ENCODE results near the gene DTNA.

The DTNA gene

DNA sequence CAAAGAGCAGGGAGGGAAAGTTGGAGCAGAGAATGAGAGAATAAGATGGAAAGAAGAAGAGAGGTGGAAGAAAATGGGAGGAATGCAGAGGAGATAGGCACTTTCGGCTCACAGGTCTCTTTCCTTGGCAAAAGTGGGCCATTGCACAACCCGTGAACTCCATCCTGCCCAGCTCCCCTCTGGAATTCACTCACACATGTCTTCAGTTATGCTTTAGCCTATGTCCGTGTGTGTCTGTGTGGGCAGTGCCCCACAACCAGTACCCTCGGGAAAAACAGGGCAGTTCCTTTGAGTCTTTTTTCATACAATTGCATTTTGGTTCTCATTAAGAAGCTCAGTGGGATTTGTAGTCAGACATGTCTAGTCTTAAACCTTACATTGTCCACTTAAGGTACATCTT lies 34.5 kb downstream of the DTNA start:
- no peak overlapping the region for H3K4me3 ChIP-seq (ENCODE audit: severe bottlenecking)
- DNase-seq (ENCODE audit: low spot score), result no peak
- no peak overlapping the region for H3K27ac ChIP-seq (ENCODE audit: poor library complexity, severe bottlenecking)
- H3K9me3 ChIP-seq (ENCODE audit: severe bottlenecking), result no peaks in the 10 kb centered on the region
- H3K27me3 ChIP-seq (ENCODE audit: insufficient read depth, poor library complexity, severe bottlenecking), result no peaks in the 10 kb centered on the region
- TF ChIP-seq, protein P1, sequence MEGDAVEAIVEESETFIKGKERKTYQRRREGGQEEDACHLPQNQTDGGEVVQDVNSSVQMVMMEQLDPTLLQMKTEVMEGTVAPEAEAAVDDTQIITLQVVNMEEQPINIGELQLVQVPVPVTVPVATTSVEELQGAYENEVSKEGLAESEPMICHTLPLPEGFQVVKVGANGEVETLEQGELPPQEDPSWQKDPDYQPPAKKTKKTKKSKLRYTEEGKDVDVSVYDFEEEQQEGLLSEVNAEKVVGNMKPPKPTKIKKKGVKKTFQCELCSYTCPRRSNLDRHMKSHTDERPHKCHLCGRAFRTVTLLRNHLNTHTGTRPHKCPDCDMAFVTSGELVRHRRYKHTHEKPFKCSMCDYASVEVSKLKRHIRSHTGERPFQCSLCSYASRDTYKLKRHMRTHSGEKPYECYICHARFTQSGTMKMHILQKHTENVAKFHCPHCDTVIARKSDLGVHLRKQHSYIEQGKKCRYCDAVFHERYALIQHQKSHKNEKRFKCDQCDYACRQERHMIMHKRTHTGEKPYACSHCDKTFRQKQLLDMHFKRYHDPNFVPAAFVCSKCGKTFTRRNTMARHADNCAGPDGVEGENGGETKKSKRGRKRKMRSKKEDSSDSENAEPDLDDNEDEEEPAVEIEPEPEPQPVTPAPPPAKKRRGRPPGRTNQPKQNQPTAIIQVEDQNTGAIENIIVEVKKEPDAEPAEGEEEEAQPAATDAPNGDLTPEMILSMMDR (IDR thresholded peaks at IDR 0.05; ENCODE audit: poor library complexity, severe bottlenecking), result no peak
- H3K36me3 ChIP-seq (ENCODE audit: low read depth), result no peaks in the 10 kb centered on the region
- no peaks in the 10 kb centered on the region for H3K4me1 ChIP-seq (ENCODE audit: insufficient read depth, poor library complexity, severe bottlenecking)
- no peak for ATAC-seq (ENCODE audit: low read depth)

DNA sequence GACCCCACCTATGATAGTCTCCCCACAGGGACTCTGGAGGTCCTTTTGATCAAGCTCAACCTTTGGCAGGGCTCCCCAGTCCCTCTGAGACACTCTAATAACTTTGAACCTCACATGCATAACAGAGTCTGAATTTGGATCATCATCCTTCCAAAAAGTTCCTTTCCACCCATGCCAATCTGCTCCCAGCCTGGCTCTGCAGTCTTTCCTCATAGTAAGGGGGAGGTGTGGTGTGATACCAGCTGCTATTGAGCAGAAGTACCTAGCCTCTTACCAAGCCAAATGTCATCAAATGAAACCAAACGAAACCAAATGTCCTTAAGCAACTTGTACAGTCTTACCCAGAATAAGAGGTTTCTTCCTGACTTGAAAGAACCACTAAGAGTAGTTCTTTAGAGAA lies 36.5 kb downstream of the DTNA start:
- DNase-seq (ENCODE audit: low spot score), result no peak
- H3K27ac ChIP-seq (ENCODE audit: poor library complexity, severe bottlenecking), result no peak overlapping the region
- no peaks in the 10 kb centered on the region for H3K36me3 ChIP-seq (ENCODE audit: low read depth)
- TF ChIP-seq, protein P1 (IDR thresholded peaks at IDR 0.05; ENCODE audit: poor library complexity, severe bottlenecking), result no peak
- no peak overlapping the region for H3K4me3 ChIP-seq (ENCODE audit: severe bottlenecking)
- H3K27me3 ChIP-seq (ENCODE audit: insufficient read depth, poor library complexity, severe bottlenecking), result no peaks in the 10 kb centered on the region
- no peaks in the 10 kb centered on the region for H3K4me1 ChIP-seq (ENCODE audit: insufficient read depth, poor library complexity, severe bottlenecking)
- no peak for ATAC-seq (ENCODE audit: low read depth)
- H3K9me3 ChIP-seq (ENCODE audit: severe bottlenecking), result no peaks in the 10 kb centered on the region

DNA sequence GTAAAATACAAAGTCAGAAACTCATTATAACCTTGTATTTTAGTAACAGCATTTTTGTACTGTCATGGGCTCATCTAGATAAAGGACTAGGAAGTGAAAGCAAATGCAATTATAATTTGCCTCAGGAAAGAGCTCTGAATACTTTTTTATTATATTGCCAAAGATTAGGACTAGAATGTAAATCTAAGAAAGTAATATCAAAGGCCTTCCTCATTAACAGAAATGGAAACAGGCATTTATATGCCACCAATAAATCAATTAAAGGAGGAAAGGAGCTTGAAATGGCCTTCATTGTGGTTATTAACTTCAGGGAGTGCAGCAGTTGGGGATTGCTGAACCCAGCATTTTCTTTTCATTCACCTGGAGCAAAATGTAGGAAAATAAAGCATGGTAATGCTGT lies 39.6 kb downstream of the DTNA start:
- H3K9me3 ChIP-seq (ENCODE audit: severe bottlenecking), result no peaks in the 10 kb centered on the region
- TF ChIP-seq, protein P1 (IDR thresholded peaks at IDR 0.05; ENCODE audit: poor library complexity, severe bottlenecking), result no peak
- H3K27ac ChIP-seq (ENCODE audit: poor library complexity, severe bottlenecking), result no peak overlapping the region
- DNase-seq (ENCODE audit: low spot score) (no peak), ATAC-seq (ENCODE audit: low read depth) (no peak)
- H3K27me3 ChIP-seq (ENCODE audit: insufficient read depth, poor library complexity, severe bottlenecking), result no peaks in the 10 kb centered on the region
- no peaks in the 10 kb centered on the region for H3K36me3 ChIP-seq (ENCODE audit: low read depth)
- H3K4me3 ChIP-seq (ENCODE audit: severe bottlenecking), result no peak overlapping the region
- H3K4me1 ChIP-seq (ENCODE audit: insufficient read depth, poor library complexity, severe bottlenecking), result no peaks in the 10 kb centered on the region

DNA sequence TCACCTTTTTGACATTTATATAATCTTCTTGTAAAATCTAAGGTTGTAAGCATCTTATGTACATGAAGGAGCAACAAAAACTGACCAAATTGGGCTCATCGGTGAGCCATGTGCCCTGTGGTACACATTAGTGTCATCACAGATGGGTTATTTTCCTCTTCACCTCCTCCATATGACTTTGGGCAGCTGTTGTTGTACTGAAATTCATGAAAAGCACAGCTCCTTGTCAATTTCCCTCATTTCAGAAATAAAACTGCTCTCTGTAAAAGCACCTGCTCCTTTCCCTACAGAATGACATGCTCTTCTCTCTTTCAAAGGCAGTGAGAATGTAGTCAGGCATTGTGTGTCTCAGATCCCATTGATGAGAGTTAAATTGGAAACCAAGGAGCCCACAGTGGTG lies 42.0 kb downstream of the DTNA start:
- TF ChIP-seq, protein P1 (IDR thresholded peaks at IDR 0.05; ENCODE audit: poor library complexity, severe bottlenecking), result no peak
- Histone ChIP-seq H3K4me3 (ENCODE audit: severe bottlenecking) (no peak overlapping the region), H3K4me1 (ENCODE audit: insufficient read depth, poor library complexity, severe bottlenecking) (no peaks in the 10 kb centered on the region), H3K27me3 (ENCODE audit: insufficient read depth, poor library complexity, severe bottlenecking) (no peaks in the 10 kb centered on the region), H3K9me3 (ENCODE audit: severe bottlenecking) (no peaks in the 10 kb centered on the region), H3K27ac (ENCODE audit: poor library complexity, severe bottlenecking) (no peak overlapping the region), H3K36me3 (ENCODE audit: low read depth) (no peaks in the 10 kb centered on the region)
- DNase-seq (ENCODE audit: low spot score), result no peak
- ATAC-seq (ENCODE audit: low read depth), result no peak

DNA sequence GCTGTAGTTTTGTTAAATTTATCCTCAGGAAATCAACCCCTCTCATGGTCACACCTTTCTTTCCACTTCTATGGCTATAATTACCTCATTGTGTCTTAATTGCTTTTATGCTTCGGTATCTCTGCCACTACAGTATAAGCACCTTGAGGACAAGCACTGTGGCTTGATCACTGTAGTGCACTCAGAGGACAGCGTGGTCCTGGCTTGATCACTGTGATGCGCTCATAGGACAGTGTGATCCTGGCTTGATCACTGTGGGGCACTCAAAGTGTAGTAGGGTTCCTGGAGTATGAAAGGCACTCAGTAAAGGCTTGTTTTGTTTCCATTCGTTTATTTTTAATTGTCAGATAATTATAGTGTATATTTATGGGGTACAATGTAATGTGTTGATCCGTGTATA lies 44.2 kb downstream of the DTNA start:
- Histone ChIP-seq H3K9me3 (ENCODE audit: severe bottlenecking) (no peaks in the 10 kb centered on the region), H3K4me1 (ENCODE audit: insufficient read depth, poor library complexity, severe bottlenecking) (no peaks in the 10 kb centered on the region), H3K27me3 (ENCODE audit: insufficient read depth, poor library complexity, severe bottlenecking) (no peaks in the 10 kb centered on the region), H3K36me3 (ENCODE audit: low read depth) (no peaks in the 10 kb centered on the region), H3K27ac (ENCODE audit: poor library complexity, severe bottlenecking) (no peak overlapping the region), H3K4me3 (ENCODE audit: severe bottlenecking) (no peak overlapping the region)
- DNase-seq (ENCODE audit: low spot score) (no peak), ATAC-seq (ENCODE audit: low read depth) (no peak)
- TF ChIP-seq, protein P1 (IDR thresholded peaks at IDR 0.05; ENCODE audit: poor library complexity, severe bottlenecking), result no peak
